Smooth muscle cell (in vitro differentiated cells): ENCODE data around the gene KCNJ11. TPM values are rescaled to one million over a fixed set of nuclear protein-coding genes. Genes with fewer than 3 reads are reported as not detected.

Experiments used
- DNase-seq: peaks from one replicate; lab custom pipeline; 2025; ENCODE audit not compliant: unreplicated experiment; lab: John Stamatoyannopoulos, UW
- H2AFZ ChIP-seq: fragments of 200-600 bp; sonication (generic); 2 replicates; pipeline ENCODE4 v1.6.0; 2016; ENCODE audit warnings: antibody characterized with exemption, low read depth, mild to moderate bottlenecking
- H3F3A ChIP-seq: fragments of 200-600 bp; sonication (generic); 2 replicates; pipeline ENCODE4 v1.6.0; 2017; ENCODE audit warnings: antibody characterized with exemption, low read depth
- H3K27ac ChIP-seq: fragments of 200-600 bp; sonication (generic); 2 replicates; pipeline ENCODE4 v1.5.1; 2016; ENCODE audit warnings: low read depth, mild to moderate bottlenecking
- H3K27me3 ChIP-seq: fragments of 200-600 bp; sonication (generic); 2 replicates; pipeline ENCODE4 v1.6.1; 2016; ENCODE audit warnings: low read depth, mild to moderate bottlenecking
- H3K36me3 ChIP-seq: fragments of 200-600 bp; sonication (generic); 2 replicates; pipeline ENCODE4 v1.5.1; 2016; ENCODE audit warnings: low read depth
- H3K4me1 ChIP-seq: fragments of 200-600 bp; sonication (generic); 2 replicates; pipeline ENCODE4 v1.5.1; 2016; ENCODE audit warnings: low read depth
- H3K4me2 ChIP-seq: fragments of 200-600 bp; sonication (generic); 2 replicates; pipeline ENCODE4 v1.6.0; 2016; ENCODE audit warnings: mild to moderate bottlenecking
- H3K4me3 ChIP-seq: fragments of 200-600 bp; sonication (generic); 2 replicates; pipeline ENCODE4 v1.5.1; 2016; ENCODE audit warnings: mild to moderate bottlenecking
- H3K79me2 ChIP-seq: fragments of 200-600 bp; sonication (generic); 2 replicates; pipeline ENCODE4 v1.6.0; 2016; ENCODE audit warnings: low read depth, mild to moderate bottlenecking
- H3K9ac ChIP-seq: fragments of 200-600 bp; sonication (generic); 2 replicates; pipeline ENCODE4 v1.6.0; 2016; ENCODE audit warnings: low read depth
- H3K9me3 ChIP-seq: fragments of 200-600 bp; sonication (generic); replicated peaks from 2 replicates; pipeline ENCODE4 v1.5.1; 2016; ENCODE audit warnings: low read depth
- H4K20me1 ChIP-seq: fragments of 200-600 bp; sonication (generic); 2 replicates; pipeline ENCODE4 v1.6.0; 2016; ENCODE audit warnings: low read depth
- CTCF ChIP-seq: fragments of 200-600 bp; sonication (generic); IDR thresholded peaks from 2 replicates; pipeline ENCODE4 v1.5.1; 2017; ENCODE audit warnings: borderline replicate concordance, mild to moderate bottlenecking, antibody characterized with exemption; ENCODE audit not compliant: insufficient read depth, poor library complexity, severe bottlenecking
- WGBS: methylation state at CpG from one replicate; pipeline ENCODE4 v1.1.7; 2016; ENCODE audit warnings: low lambda C conversion rate; 5-methylcytosine and 5-hydroxymethylcytosine counted together
- polyA plus RNA-seq: library from polyadenylated mRNA; unstranded; fragments of >200 nt; fragmentation: Nextera tagmentation; extraction: Ambion mirVana; gene quantifications from 2 replicates; pipeline ENCODE4 v1.2.1, GENCODE V29; 2016
- total RNA-seq: library from RNA; depleted of rRNA; stranded (reverse); fragments of >200 nt; gene quantifications from 2 replicates; pipeline ENCODE4 v1.2.3, GENCODE V29; 2014

KCNJ11 gene
- total and polyA plus RNA-seq, 2 experiments from 2014 or later, result not detected

- no peaks in the 10 kb centered on the region for H4K20me1 ChIP-seq
Measured at GRCh38 chr11:17376493-17376892, 12.0 kb downstream of the KCNJ11 start.

GRCh38 chr11:17375547-17375946, 12.9 kb downstream of the KCNJ11 start:
- no peaks in the 10 kb centered on the region for H3K4me1 ChIP-seq
- H3K9me3 ChIP-seq, result peaks cover 3% of the 10 kb centered on the region
- H3K36me3 ChIP-seq, result peaks cover 19% of the 10 kb centered on the region
- WGBS, result 97% methylated on average over 5 of the region's 5 CpGs
- no peak overlapping the region for H3K27ac ChIP-seq
- H3K4me2 ChIP-seq, result no peak overlapping the region
- TF ChIP-seq CTCF, result no peak
- H2AFZ ChIP-seq, result no peak overlapping the region
- H3K79me2 ChIP-seq, result no peaks in the 10 kb centered on the region
- H3K4me3 ChIP-seq, result no peak overlapping the region
- no peaks in the 10 kb centered on the region for H4K20me1 ChIP-seq
- no peaks in the 10 kb centered on the region for H3K27me3 ChIP-seq
- no peaks in the 10 kb centered on the region for H3F3A ChIP-seq
- no peak overlapping the region for H3K9ac ChIP-seq
- DNase-seq, result no peak

More at GRCh38 chr11:17376493-17376892, 12.0 kb downstream of the KCNJ11 start:
- Histone ChIP-seq H3K9ac (no peak overlapping the region), H3K9me3 (peaks cover 3% of the 10 kb centered on the region), H3K27ac (no peak overlapping the region), H3K4me1 (no peaks in the 10 kb centered on the region), H3K4me2 (no peak overlapping the region), H3K36me3 (peaks cover 12% of the 10 kb centered on the region), H3K79me2 (no peaks in the 10 kb centered on the region), H2AFZ (no peak overlapping the region), H3F3A (no peaks in the 10 kb centered on the region), H3K4me3 (no peak overlapping the region), H3K27me3 (no peaks in the 10 kb centered on the region)
- no peak for DNase-seq
- TF ChIP-seq CTCF, result no peak
- WGBS, result 76% methylated on average over 3 of the region's 3 CpGs

- Histone ChIP-seq H3K27me3 (no peaks in the 10 kb centered on the region), H3K4me2 (no peak overlapping the region), H2AFZ (no peak overlapping the region), H3K36me3 (peaks cover 35% of the 10 kb centered on the region), H3K9me3 (peaks cover 3% of the 10 kb centered on the region), H3K4me1 (no peaks in the 10 kb centered on the region), H4K20me1 (no peaks in the 10 kb centered on the region), H3K4me3 (no peak overlapping the region), H3K9ac (no peak overlapping the region), H3F3A (no peaks in the 10 kb centered on the region), H3K79me2 (no peaks in the 10 kb centered on the region), H3K27ac (no peak overlapping the region)
- DNase-seq, result no peak
- 83% methylated on average over 3 of the region's 3 CpGs for WGBS
- TF ChIP-seq CTCF, result no peak
Measured at GRCh38 chr11:17371614-17372013, 16.8 kb downstream of the KCNJ11 start.

GRCh38 chr11:17369684-17370243, 18.7 kb downstream of the KCNJ11 start:
- H2AFZ ChIP-seq, result no peak overlapping the region
- H3F3A ChIP-seq, result no peaks in the 10 kb centered on the region
- DNase-seq, result no peak
- peaks cover 3% of the 10 kb centered on the region for H3K9me3 ChIP-seq
- no peak overlapping the region for H3K4me2 ChIP-seq
- H3K79me2 ChIP-seq, result no peaks in the 10 kb centered on the region
- H3K27ac ChIP-seq, result no peak overlapping the region
- no peaks in the 10 kb centered on the region for H3K27me3 ChIP-seq
- no peaks in the 10 kb centered on the region for H3K4me1 ChIP-seq
- no peak overlapping the region for H3K4me3 ChIP-seq
- peaks cover 35% of the 10 kb centered on the region for H3K36me3 ChIP-seq
- no peaks in the 10 kb centered on the region for H4K20me1 ChIP-seq
- TF ChIP-seq CTCF, result no peak
- 79% methylated on average over 2 of the region's 2 CpGs for WGBS
- no peak overlapping the region for H3K9ac ChIP-seq
